Measurements from ENCODE around the gene ZNF385B. TPM values are rescaled to one million over a fixed set of nuclear protein-coding genes. Genes with fewer than 3 reads are reported as not detected.

ZNF385B gene
- total and polyA plus RNA-seq, 3 donors from 2014 or later, result 28.1 to 40.3 (median 37.4) TPM

- Histone ChIP-seq H3K27me3 (no peaks in the 10 kb centered on the region), H3K36me3 (ENCODE audit: low read depth, missing control alignments) (no peaks in the 10 kb centered on the region), H3K27ac (no peak overlapping the region), H3K4me3 (no peak overlapping the region), H3K9me3 (no peaks in the 10 kb centered on the region), H3K4me1 (peaks cover 4% of the 10 kb centered on the region)
- DNase-seq, result no peak
- intact Hi-C loops (cut with DNase I; ENCODE audit: low total_unique reads), result no loop called here
- 81 to 100% methylated on average over 2 of the region's 2 CpGs for WGBS, 2 donors
- TF ChIP-seq CTCF (IDR thresholded peaks at IDR 0.05), result no peak
- TF ChIP-seq POLR2A (IDR thresholded peaks at IDR 0.05), result no peak
Measured at GRCh38 chr2:179793238-179793637, 68.2 kb downstream of the ZNF385B start.

GRCh38 chr2:179790235-179791217 is 70.9 kb downstream of the ZNF385B start:
- no peak for DNase-seq
- Histone ChIP-seq H3K9me3 (no peaks in the 10 kb centered on the region), H3K4me1 (peaks cover 4% of the 10 kb centered on the region), H3K4me3 (no peak overlapping the region), H3K27me3 (no peaks in the 10 kb centered on the region), H3K36me3 (ENCODE audit: low read depth, missing control alignments) (no peaks in the 10 kb centered on the region), H3K27ac (no peak overlapping the region)
- TF ChIP-seq POLR2A (IDR thresholded peaks at IDR 0.05) (no peak), CTCF (IDR thresholded peaks at IDR 0.05) (no peak)
- 54 to 64% methylated on average over 3 of the region's 3 CpGs for WGBS, 2 donors
- intact Hi-C loops (cut with DNase I; ENCODE audit: low total_unique reads), result no loop called here

DNA sequence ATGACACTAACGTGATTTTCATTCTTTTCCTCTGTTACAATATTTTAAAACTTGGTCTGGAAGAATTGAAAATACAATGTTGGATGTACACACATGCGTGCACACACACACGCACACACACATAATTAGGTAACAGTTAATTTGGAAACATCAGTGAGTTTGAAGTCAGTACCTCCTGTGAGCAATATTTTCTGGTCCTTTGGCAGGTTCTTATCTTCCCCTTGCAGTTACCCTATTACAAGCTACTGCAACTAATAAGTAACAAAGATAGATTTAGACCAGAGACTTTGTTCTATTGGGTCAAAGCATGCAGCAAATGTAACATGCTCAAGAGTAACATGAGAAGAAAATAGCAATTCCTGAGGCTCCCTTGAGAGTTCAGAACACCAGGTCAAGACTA is 73.3 kb downstream of the ZNF385B start:
- no peaks in the 10 kb centered on the region for H3K27me3 ChIP-seq
- no peaks in the 10 kb centered on the region for H3K9me3 ChIP-seq
- TF ChIP-seq CTCF (IDR thresholded peaks at IDR 0.05) (no peak), POLR2A (IDR thresholded peaks at IDR 0.05) (no peak)
- intact Hi-C loops (cut with DNase I; ENCODE audit: low total_unique reads), result no loop called here
- peaks cover 4% of the 10 kb centered on the region for H3K4me1 ChIP-seq
- H3K36me3 ChIP-seq (ENCODE audit: low read depth, missing control alignments), result no peaks in the 10 kb centered on the region
- no peak overlapping the region for H3K4me3 ChIP-seq
- H3K27ac ChIP-seq, result no peak overlapping the region
- 64 to 67% methylated on average over 3 of the region's 3 CpGs for WGBS, 2 donors
- no peak for DNase-seq

GRCh38 chr2:179787601-179788000 is 73.8 kb downstream of the ZNF385B start:
- Histone ChIP-seq H3K27ac (no peak overlapping the region), H3K4me1 (peaks cover 4% of the 10 kb centered on the region), H3K27me3 (no peaks in the 10 kb centered on the region), H3K4me3 (no peak overlapping the region), H3K36me3 (ENCODE audit: low read depth, missing control alignments) (no peaks in the 10 kb centered on the region), H3K9me3 (no peaks in the 10 kb centered on the region)
- intact Hi-C loops (cut with DNase I; ENCODE audit: low total_unique reads), result no loop called here
- TF ChIP-seq CTCF (IDR thresholded peaks at IDR 0.05), result no peak
- no peak for TF ChIP-seq POLR2A (IDR thresholded peaks at IDR 0.05)
- WGBS, 2 donors, result 28 to 47% methylated on average over 2 of the region's 2 CpGs
- no peak for DNase-seq
